ENCODE measurements around the gene SASH1.

GRCh38 chr6:148495029-148495428 lies 152.4 kb downstream of the SASH1 start:
- TF ChIP-seq, protein P1, sequence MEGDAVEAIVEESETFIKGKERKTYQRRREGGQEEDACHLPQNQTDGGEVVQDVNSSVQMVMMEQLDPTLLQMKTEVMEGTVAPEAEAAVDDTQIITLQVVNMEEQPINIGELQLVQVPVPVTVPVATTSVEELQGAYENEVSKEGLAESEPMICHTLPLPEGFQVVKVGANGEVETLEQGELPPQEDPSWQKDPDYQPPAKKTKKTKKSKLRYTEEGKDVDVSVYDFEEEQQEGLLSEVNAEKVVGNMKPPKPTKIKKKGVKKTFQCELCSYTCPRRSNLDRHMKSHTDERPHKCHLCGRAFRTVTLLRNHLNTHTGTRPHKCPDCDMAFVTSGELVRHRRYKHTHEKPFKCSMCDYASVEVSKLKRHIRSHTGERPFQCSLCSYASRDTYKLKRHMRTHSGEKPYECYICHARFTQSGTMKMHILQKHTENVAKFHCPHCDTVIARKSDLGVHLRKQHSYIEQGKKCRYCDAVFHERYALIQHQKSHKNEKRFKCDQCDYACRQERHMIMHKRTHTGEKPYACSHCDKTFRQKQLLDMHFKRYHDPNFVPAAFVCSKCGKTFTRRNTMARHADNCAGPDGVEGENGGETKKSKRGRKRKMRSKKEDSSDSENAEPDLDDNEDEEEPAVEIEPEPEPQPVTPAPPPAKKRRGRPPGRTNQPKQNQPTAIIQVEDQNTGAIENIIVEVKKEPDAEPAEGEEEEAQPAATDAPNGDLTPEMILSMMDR (conservative IDR thresholded peaks at IDR 0.05; ENCODE audit: low read depth, low read length) = no peak
- TF ChIP-seq EZH2 (IDR thresholded peaks at IDR 0.05; ENCODE audit: low read length, unreplicated experiment) (no peak), EZH2phosphoT487 (IDR thresholded peaks at IDR 0.05; ENCODE audit: borderline replicate concordance, low read length) (no peak)

Data from PC-3 (cell line).